Neural cell (in vitro differentiated cells): ENCODE results near the gene DNAJC15.

Source experiments
- EP300 ChIP-seq: fragments of 450-650 bp; conservative IDR thresholded peaks from 2 replicates; pipeline ENCODE4 v1.6.1; 2014; ENCODE audit warnings: antibody characterized with exemption, mild to moderate bottlenecking, moderate library complexity; ENCODE audit not compliant: poor library complexity, severe bottlenecking
- EZH2 ChIP-seq: fragments of 200-600, 300-800 bp; shearing (Covaris generic), sonication (generic); IDR thresholded peaks from 2 replicates; pipeline ENCODE4 v1.6.1; 2014; ENCODE audit warnings: antibody characterized with exemption, low read length, borderline replicate concordance, mild to moderate bottlenecking; ENCODE audit not compliant: insufficient read depth, poor library complexity, severe bottlenecking
- POLR2AphosphoS5 ChIP-seq: IDR thresholded peaks from 2 replicates; pipeline ENCODE4 v1.6.1; 2012
- SMC3 ChIP-seq: fragments of 450-650 bp; conservative IDR thresholded peaks from 2 replicates; pipeline ENCODE4 v1.6.1; 2014; ENCODE audit warnings: antibody characterized with exemption, mild to moderate bottlenecking, moderate library complexity; ENCODE audit not compliant: poor library complexity
- TF ChIP-seq, protein P1 (sequence below): fragments of 450-650 bp; IDR thresholded peaks from 2 replicates; pipeline ENCODE4 v1.5.1; 2014; ENCODE audit warnings: antibody characterized with exemption, mild to moderate bottlenecking, moderate library complexity; ENCODE audit not compliant: poor library complexity, severe bottlenecking

DNA sequence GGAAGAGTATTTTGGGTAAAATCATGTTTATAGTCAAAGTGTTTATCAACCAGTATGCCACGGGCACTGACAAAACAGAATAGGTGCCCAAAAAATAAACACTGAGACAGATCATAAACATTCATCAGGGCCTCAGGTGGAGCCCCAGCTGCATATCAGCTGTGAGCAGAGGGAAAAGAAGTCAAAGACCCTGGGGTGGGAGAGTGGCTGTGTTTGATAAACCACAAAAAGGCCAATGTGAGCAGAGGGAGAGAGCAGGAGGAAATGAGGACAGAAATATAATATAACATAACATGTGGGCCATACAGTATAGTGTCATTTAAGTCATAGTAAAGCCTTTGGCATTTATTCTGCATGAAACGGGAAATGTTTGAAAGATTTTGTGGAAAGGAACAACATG lies 21.4 kb upstream of the DNAJC15 start:
- TF ChIP-seq, protein P1, sequence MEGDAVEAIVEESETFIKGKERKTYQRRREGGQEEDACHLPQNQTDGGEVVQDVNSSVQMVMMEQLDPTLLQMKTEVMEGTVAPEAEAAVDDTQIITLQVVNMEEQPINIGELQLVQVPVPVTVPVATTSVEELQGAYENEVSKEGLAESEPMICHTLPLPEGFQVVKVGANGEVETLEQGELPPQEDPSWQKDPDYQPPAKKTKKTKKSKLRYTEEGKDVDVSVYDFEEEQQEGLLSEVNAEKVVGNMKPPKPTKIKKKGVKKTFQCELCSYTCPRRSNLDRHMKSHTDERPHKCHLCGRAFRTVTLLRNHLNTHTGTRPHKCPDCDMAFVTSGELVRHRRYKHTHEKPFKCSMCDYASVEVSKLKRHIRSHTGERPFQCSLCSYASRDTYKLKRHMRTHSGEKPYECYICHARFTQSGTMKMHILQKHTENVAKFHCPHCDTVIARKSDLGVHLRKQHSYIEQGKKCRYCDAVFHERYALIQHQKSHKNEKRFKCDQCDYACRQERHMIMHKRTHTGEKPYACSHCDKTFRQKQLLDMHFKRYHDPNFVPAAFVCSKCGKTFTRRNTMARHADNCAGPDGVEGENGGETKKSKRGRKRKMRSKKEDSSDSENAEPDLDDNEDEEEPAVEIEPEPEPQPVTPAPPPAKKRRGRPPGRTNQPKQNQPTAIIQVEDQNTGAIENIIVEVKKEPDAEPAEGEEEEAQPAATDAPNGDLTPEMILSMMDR: no peak
- no peak for TF ChIP-seq POLR2AphosphoS5
- TF ChIP-seq SMC3: no peak
- TF ChIP-seq EP300: no peak
- no peak for TF ChIP-seq EZH2
